HG03064 (cell line): Measurements from ENCODE around the gene HP1BP3.

ENCODE experiments used
- ATAC-seq: cut with Tn5 transposase; IDR thresholded peaks from one replicate; pipeline ENCODE4 v1.9.1; 2021; ENCODE audit warnings: low read depth; ENCODE audit not compliant: unreplicated experiment

HP1BP3 gene

DNA sequence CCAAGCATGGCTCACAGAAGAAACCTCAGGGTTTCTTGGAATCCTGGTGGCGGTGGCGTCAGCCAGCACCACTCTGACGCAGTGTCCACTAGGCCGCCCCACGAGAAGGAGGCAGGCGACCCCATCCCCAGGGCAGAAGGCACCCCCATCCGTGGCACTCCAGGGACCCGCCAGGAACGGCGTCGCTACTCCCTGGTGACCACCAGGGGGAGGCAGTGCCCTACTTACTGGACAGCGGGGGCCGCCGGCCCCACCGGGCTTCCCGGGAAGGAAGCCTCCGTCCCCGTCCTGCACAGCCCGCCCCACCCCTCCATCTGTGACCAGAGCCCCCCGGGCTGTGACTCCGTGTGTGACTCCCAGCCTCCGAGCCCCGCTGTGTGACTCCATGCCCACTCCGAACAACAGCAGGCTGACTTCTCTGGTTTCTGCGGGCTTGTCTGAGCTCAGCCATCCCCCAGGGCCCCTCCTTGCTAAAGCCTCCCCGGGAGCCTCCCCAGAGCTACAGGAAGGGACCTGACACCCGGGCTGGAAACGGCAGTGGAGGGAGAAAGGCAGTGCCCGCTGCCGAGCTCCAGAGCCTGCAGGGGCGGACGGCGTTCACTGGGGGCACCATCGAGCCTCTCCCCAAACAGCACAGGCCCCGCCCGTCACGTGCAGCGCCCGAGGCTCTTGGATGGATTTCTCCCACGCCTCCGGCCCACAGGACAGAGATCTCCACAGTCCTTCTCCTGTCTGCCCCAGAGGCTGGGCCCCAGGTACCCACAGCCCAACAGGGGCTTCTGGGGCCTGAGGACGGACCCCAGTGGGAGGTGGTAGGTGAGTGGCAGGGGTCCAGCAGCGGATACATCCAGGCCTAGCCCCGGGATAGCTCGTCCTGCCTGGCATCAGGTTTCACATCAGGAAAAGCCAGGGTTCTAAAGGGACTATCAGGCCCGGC lies 90.4 kb downstream of the HP1BP3 start:
- ATAC-seq, result no peak

DNA sequence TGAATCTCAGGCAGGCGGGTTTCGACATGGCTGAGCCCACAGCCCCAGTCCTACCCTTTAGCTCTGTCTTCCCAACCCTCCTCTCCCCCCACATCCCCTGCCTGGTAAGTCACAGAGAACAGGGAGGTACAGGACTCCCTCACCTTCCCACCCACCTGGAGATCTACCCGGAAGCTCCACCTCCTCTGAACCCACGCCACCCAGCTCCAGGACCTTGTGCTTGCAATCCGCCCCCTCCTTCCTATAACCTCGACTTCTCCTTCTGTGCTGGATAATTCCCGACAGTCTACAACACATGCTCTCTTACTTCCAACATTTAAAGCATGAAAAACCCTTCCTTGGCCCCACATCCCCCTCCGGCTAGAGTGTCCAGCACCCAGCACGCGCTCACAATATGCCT lies 91.6 kb downstream of the HP1BP3 start:
- no peak for ATAC-seq

DNA sequence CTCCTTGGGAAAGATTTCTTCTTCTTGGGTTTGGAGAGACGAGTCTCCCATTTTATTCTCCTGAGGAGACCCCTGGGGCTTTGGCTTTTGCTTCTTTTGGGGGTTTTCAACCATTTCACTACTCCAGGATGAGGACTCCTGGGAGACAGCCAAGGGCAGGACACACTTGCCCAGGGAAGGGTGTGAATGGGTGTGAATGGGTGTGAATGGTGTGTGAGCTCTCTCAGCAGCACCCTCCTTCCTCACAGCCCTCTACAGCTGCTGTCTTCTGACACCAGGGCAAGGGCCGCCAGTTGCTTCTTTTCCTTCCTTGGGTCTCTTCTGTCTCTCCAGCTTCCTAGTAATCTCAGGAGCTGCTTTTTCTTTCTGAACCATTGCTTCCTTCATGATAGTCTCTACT lies 93.5 kb downstream of the HP1BP3 start:
- no peak for ATAC-seq
